ENCODE measurements around the gene WNT3A. TPM values are rescaled to one million over a fixed set of nuclear protein-coding genes. Genes with fewer than 3 reads are reported as not detected.

WNT3A gene
- total RNA-seq, 1 donor = not detected

DNA sequence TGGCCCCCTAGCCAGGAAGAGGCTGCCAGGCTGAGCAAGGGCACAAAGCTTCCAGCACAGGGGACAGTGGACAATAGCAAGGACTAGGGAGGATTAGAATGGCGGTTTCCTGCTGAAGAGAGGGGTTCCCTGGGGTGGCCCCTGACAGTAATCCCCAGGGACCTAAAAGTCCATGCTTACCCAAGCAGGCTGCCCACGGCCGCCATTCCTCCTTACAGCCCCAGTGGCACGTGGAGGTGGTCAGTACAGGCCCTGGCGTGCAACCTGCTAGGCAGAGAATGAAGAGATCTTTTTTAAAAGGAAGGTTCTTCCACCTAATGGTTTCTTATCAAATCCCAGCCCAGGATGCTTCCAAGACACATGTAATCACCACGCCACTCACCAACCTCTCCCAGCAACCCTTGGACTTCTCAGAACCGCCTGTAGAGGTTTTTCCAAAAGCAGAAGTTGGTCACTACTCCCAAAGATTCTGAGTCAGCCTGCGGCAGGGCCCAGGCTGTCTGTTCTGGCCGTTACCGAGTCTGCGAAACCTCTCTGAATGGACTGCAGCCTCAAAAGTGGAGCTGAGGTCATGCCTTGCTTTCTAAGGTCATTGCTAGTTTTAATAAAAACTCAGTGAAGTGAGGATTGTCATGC lies 101.4 kb downstream of the WNT3A start:
- no peak for DNase-seq (ENCODE audit: low read depth)
- TF ChIP-seq, protein P1, sequence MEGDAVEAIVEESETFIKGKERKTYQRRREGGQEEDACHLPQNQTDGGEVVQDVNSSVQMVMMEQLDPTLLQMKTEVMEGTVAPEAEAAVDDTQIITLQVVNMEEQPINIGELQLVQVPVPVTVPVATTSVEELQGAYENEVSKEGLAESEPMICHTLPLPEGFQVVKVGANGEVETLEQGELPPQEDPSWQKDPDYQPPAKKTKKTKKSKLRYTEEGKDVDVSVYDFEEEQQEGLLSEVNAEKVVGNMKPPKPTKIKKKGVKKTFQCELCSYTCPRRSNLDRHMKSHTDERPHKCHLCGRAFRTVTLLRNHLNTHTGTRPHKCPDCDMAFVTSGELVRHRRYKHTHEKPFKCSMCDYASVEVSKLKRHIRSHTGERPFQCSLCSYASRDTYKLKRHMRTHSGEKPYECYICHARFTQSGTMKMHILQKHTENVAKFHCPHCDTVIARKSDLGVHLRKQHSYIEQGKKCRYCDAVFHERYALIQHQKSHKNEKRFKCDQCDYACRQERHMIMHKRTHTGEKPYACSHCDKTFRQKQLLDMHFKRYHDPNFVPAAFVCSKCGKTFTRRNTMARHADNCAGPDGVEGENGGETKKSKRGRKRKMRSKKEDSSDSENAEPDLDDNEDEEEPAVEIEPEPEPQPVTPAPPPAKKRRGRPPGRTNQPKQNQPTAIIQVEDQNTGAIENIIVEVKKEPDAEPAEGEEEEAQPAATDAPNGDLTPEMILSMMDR (IDR thresholded peaks at IDR 0.05; ENCODE audit: insufficient read depth, low read depth, low read length) = no peak
- peak overlapping the region; percentile 98 for H3K4me3 ChIP-seq (ENCODE audit: low read depth, low read length)

DNA sequence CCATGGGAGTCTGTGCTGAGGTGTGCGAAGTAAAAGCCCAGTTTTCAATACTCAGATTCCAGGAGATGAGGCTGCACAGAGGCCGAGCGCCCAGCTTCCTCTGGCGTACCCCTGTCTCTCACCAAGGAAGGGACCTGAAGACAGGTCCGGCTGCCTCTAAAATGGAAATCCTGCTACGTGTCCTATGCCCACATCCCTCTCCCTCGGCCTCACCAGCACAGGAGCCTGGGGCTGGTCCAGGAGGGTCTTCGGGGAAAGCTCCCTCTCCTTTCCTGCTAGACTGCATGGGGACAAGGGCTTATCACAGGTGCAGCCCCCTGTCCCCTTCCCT lies 101.9 kb downstream of the WNT3A start:
- TF ChIP-seq, protein P1 (IDR thresholded peaks at IDR 0.05; ENCODE audit: insufficient read depth, low read depth, low read length) = no peak
- peak overlapping the region; percentile 98 for H3K4me3 ChIP-seq (ENCODE audit: low read depth, low read length)
- DNase-seq (ENCODE audit: low read depth) = no peak

DNA sequence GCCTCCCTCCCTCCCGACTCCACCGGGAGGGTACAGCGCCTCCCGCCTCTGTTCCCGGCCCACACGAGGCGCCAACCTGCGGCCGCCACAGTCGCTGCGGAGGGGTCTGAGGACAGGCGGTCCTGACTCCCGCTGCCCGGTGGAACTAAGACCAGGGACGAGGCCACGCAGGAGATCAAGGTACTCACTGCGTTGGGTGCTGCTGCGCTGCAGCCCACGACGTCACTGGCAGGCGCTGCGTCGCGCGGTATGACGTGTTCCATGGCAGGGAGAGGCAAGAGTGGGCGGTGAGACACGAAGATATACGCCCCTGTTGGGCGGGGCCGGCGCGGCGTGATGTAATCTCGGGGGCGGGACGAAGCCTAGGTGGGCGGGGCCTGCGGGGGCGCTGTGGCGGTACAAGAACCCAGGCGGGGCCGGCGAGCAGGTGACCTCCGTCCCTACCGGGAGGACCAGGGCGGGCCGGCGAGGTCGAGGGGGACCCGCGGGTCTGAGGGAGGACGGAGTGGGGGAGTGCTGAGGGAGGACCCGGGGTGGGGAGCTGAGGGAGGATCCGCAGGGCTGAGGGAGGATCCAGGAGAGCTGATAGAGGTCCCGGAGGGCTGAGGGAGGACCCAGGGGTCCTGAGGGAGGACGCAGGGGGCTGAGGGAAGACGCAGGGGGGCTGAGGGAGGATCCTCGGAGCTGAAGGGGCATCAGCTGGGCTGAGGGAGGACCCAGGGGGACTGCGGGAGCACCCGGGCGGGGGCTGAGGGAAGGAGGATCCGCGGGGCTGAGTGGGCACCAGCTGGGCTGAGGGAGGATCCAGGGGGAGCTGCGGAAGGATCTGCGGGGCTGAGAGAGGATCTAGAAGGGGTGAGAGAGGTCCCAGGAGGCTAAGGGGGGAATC lies 102.5 kb downstream of the WNT3A start, which contains the start of gene MRPL55:
TSS of gene MRPL55 (minus strand) at position 227 of the 889 bp plus-strand sequence. CDS start 1,039 bp downstream, outside the sequence.
- H3K4me3 ChIP-seq (ENCODE audit: low read depth, low read length) = peak within 1 kb of the TSS; percentile 98
- TF ChIP-seq, protein P1 (IDR thresholded peaks at IDR 0.05; ENCODE audit: insufficient read depth, low read depth, low read length) = no peak
- DNase-seq (ENCODE audit: low read depth) = peak; percentile 97

DNA sequence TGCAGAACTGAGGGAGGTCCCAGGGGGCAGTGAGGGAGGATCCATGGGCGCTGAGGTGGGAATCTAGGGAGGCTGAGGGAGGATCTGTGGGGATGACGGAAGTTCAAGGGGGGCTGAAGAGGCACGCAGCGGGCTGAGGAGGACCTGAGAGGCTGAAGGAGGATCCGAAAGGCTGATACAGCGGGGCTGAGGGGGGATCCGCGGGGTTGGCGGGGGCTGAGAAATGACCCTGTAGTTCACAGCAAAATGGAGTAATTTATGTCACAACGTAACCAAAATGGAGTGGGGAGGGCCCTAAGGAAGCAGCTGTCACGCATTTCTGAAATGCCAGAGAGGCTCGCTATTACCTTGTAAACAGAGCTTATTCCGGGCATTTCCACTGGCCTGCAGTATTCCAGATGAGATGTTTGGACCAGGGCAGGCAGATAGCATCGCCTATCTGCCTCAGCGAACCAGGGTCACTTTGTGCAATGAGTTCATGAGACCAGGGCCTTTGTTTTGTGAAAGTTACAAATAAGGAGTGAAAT lies 103.2 kb downstream of the WNT3A start:
- peak; percentile 78 for DNase-seq (ENCODE audit: low read depth)
- peak overlapping the region; percentile 98 for H3K4me3 ChIP-seq (ENCODE audit: low read depth, low read length)
- TF ChIP-seq, protein P1 (IDR thresholded peaks at IDR 0.05; ENCODE audit: insufficient read depth, low read depth, low read length) = no peak

DNA sequence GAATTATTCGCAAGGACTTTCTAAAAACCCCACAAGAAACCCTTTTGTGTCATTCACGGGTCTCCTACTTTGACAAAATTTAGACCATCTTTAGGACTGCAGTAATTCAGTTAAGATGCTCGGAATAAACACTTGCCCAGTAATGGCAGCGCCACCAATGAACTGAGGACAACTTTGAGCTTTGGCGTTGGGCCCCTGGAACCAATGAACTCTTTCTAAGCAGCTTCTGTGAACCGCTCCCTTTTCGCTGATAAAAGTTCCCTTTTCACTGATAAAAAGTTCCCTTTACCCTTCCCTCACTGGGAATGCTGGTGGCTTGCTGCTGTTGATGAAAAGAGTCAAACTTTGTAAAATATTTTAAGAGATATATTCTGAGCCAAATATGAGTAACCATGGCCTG lies 103.8 kb downstream of the WNT3A start:
- H3K4me3 ChIP-seq (ENCODE audit: low read depth, low read length) = no peak overlapping the region
- TF ChIP-seq, protein P1 (IDR thresholded peaks at IDR 0.05; ENCODE audit: insufficient read depth, low read depth, low read length) = no peak
- no peak for DNase-seq (ENCODE audit: low read depth)

Small RNAs within 50 kb of the gene (small RNA-seq; reads per million reads assigned to genes)
- gene SEPT14P17 = not detected

Other genes starting within 250 kb of the WNT3A start
- gene PRSS38, start 191.3 kb upstream of the WNT3A start, total RNA-seq = not detected in 2 replicates
- under 0.01 and 0.32 TPM in 2 replicates for gene WNT9A, start 59.1 kb upstream of the WNT3A start, total RNA-seq
- 262 and 339 TPM in 2 replicates for gene ARF1, start 75.7 kb downstream of the WNT3A start, total RNA-seq
- gene C1orf35, start 96.3 kb downstream of the WNT3A start, total RNA-seq = 5.6 and 5.8 TPM in 2 replicates
- 39.3 and 48.0 TPM in 2 replicates for gene MRPL55, start 102.3 kb downstream of the WNT3A start, total RNA-seq
- gene GUK1, start 133.3 kb downstream of the WNT3A start, total RNA-seq = 367 and 380 TPM in 2 replicates
- 2.6 and 3.9 TPM in 2 replicates for gene GJC2, start 142.9 kb downstream of the WNT3A start, total RNA-seq
- 3.5 and 4.3 TPM in 2 replicates for gene IBA57, start 158.8 kb downstream of the WNT3A start, total RNA-seq
- gene OBSCN, start 201.0 kb downstream of the WNT3A start, total RNA-seq = 13.0 and 14.5 TPM in 2 replicates

Measured in fibroblast of villous mesenchyme (primary cell).